ENCODE results near the gene TFCP2.

DNA sequence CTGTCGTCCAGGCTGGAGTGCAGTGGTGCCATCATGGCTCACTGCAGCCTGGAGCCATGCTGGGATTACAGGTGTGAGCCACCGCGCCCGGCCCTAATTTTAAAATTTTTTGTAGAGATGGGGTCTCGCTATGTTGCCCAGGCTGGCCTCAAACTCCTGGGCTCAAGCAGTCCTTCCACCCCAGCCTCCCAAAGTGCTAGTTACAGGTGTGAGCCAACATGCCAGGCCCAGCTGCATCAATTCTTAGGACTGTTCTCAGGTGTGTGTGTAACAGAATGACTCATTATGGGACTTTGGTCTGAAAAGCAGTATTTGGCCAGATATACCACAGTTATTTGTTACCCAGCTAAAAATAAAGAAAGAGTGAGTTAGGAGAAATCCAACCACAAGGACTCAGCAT lies 107.4 kb downstream of the TFCP2 start:
- TF ChIP-seq CTCF (IDR thresholded peaks at IDR 0.05; ENCODE audit: low read depth, low read length) (no peak), EZH2phosphoT487 (IDR thresholded peaks at IDR 0.05; ENCODE audit: low read depth) (no peak)
